ENCODE data around the gene JAML.

Gene JAML

GRCh38 chr11:118170231-118170630, 54.6 kb downstream of the JAML start:
- no peak for DNase-seq (ENCODE audit: extremely low read depth in 1 of 2, low read depth in 1 of 2)

GRCh38 chr11:118169300-118170140, 55.3 kb downstream of the JAML start:
- DNase-seq (ENCODE audit: extremely low read depth in 1 of 2, low read depth in 1 of 2): no peak

GRCh38 chr11:118168751-118169150, 56.1 kb downstream of the JAML start:
- DNase-seq (ENCODE audit: extremely low read depth in 1 of 2, low read depth in 1 of 2): no peak

- DNase-seq (ENCODE audit: extremely low read depth in 1 of 2, low read depth in 1 of 2): no peak
Measured at GRCh38 chr11:118168316-118168715, 56.5 kb downstream of the JAML start.

- DNase-seq (ENCODE audit: extremely low read depth in 1 of 2, low read depth in 1 of 2): no peak
Measured at GRCh38 chr11:118167906-118168305, 56.9 kb downstream of the JAML start.

GRCh38 chr11:118167253-118167652, 57.6 kb downstream of the JAML start:
- no peak for DNase-seq (ENCODE audit: extremely low read depth in 1 of 2, low read depth in 1 of 2)

GRCh38 chr11:118166641-118167040, 58.2 kb downstream of the JAML start:
- no peak for DNase-seq (ENCODE audit: extremely low read depth in 1 of 2, low read depth in 1 of 2)

- no peak for DNase-seq (ENCODE audit: extremely low read depth in 1 of 2, low read depth in 1 of 2)
Measured at GRCh38 chr11:118164885-118165284, 59.9 kb downstream of the JAML start.

GRCh38 chr11:118163494-118163893, 61.3 kb downstream of the JAML start:
- DNase-seq (ENCODE audit: extremely low read depth in 1 of 2, low read depth in 1 of 2): no peak

GRCh38 chr11:118162846-118163245, 62.0 kb downstream of the JAML start:
- DNase-seq (ENCODE audit: extremely low read depth in 1 of 2, low read depth in 1 of 2): no peak

- DNase-seq (ENCODE audit: extremely low read depth in 1 of 2, low read depth in 1 of 2): no peak
Measured at GRCh38 chr11:118161786-118162185, 63.0 kb downstream of the JAML start.

GRCh38 chr11:118157186-118157895, 67.5 kb downstream of the JAML start:
- DNase-seq (ENCODE audit: extremely low read depth in 1 of 2, low read depth in 1 of 2): no peak

- DNase-seq (ENCODE audit: extremely low read depth in 1 of 2, low read depth in 1 of 2): no peak
Measured at GRCh38 chr11:118156531-118157185, 68.2 kb downstream of the JAML start.

- no peak for DNase-seq (ENCODE audit: extremely low read depth in 1 of 2, low read depth in 1 of 2)
Measured at GRCh38 chr11:118155776-118156530, 68.9 kb downstream of the JAML start.

- DNase-seq (ENCODE audit: extremely low read depth in 1 of 2, low read depth in 1 of 2): no peak
Measured at GRCh38 chr11:118154641-118155040, 70.2 kb downstream of the JAML start.

GRCh38 chr11:118153976-118154375, 70.8 kb downstream of the JAML start:
- no peak for DNase-seq (ENCODE audit: extremely low read depth in 1 of 2, low read depth in 1 of 2)

GRCh38 chr11:118153516-118153915, 71.3 kb downstream of the JAML start:
- no peak for DNase-seq (ENCODE audit: extremely low read depth in 1 of 2, low read depth in 1 of 2)

- DNase-seq (ENCODE audit: extremely low read depth in 1 of 2, low read depth in 1 of 2): no peak
Measured at GRCh38 chr11:118152552-118153471, 72.0 kb downstream of the JAML start, which contains the start of gene SCN4B. SCN4B (minus strand) TSS chr11:118152823; CDS start chr11:118152673, 150 bp downstream.

GRCh38 chr11:118152020-118152551, 72.7 kb downstream of the JAML start:
- DNase-seq (ENCODE audit: extremely low read depth in 1 of 2, low read depth in 1 of 2): no peak

GRCh38 chr11:118151431-118151830, 73.4 kb downstream of the JAML start:
- DNase-seq (ENCODE audit: extremely low read depth in 1 of 2, low read depth in 1 of 2): no peak

Data from activated CD8-positive, alpha-beta memory T cell treated with anti-CD3 and anti-CD28 coated beads for 1 hour (primary cell).